Upper lobe of left lung (tissue), 4 donors: ENCODE measurements around the gene KIF23.

Source experiments
- EP300 ChIP-seq, 4 donors: sonication (generic); formaldehyde crosslinking; IDR thresholded peaks; one replicate each; pipeline ENCODE4 v1.5.1; 2017; ENCODE audit warnings: antibody characterized with exemption in 4 of 4, control low read depth in 2 of 4
- POLR2A ChIP-seq, 4 donors: fragments of 450-650 bp; IDR thresholded peaks; one replicate each; pipeline ENCODE4 v1.5.1; 2016 to 2017; ENCODE audit warnings: antibody characterized with exemption in 4 of 4, mild to moderate bottlenecking in 2 of 4
- POLR2AphosphoS5 ChIP-seq, 2 donors: sonication (generic); formaldehyde crosslinking; IDR thresholded peaks; one replicate each; pipeline ENCODE4 v1.5.1; 2017; ENCODE audit warnings: antibody characterized with exemption in 2 of 2
- TF ChIP-seq, protein P1 (sequence below), 6 experiments: fragments of 450-650 bp in 4 of 6; fragments of 200-600 bp in 2 of 6; sonication (generic) in 2 of 6; IDR thresholded peaks; one replicate each; pipeline ENCODE4 v1.5.1; 2016 to 2019; ENCODE audit warnings: antibody characterized with exemption in 6 of 6

DNA sequence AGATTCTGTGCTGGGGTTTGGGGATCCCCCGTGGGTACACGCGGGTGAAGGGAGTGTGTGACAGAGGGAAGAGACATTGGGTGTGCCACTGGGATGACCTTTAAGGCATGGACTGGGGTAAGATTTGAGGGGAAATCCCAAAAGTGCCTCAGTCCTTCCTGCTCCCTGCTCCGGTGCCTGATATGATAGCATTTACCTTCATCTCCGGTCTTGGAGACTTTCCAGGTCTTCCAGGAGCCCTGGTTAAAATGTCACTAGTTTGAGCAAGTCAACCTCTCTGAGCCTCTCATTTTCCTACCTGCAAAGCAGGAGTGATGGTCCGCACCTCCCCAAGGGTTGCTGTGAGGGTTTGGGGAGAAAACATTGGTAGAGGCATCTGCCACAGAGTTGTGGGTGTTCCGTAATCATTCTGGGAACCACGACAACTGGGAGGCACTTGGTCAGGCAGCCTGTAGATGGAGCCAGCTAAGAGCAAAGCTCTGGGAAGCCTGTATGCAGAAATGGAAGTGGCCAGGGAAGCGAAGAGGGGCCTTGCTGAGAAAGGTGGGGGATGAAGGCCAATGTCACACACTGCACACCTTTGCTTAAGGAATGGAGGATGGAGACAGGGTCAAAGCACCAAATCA lies 33.9 kb upstream of the KIF23 start:
- TF ChIP-seq POLR2A (IDR thresholded peaks at IDR 0.05) = no peak
- TF ChIP-seq, protein P1, sequence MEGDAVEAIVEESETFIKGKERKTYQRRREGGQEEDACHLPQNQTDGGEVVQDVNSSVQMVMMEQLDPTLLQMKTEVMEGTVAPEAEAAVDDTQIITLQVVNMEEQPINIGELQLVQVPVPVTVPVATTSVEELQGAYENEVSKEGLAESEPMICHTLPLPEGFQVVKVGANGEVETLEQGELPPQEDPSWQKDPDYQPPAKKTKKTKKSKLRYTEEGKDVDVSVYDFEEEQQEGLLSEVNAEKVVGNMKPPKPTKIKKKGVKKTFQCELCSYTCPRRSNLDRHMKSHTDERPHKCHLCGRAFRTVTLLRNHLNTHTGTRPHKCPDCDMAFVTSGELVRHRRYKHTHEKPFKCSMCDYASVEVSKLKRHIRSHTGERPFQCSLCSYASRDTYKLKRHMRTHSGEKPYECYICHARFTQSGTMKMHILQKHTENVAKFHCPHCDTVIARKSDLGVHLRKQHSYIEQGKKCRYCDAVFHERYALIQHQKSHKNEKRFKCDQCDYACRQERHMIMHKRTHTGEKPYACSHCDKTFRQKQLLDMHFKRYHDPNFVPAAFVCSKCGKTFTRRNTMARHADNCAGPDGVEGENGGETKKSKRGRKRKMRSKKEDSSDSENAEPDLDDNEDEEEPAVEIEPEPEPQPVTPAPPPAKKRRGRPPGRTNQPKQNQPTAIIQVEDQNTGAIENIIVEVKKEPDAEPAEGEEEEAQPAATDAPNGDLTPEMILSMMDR (IDR thresholded peaks at IDR 0.05) = no peak
- TF ChIP-seq POLR2AphosphoS5 (IDR thresholded peaks at IDR 0.05) = no peak
- no peak for TF ChIP-seq EP300 (IDR thresholded peaks at IDR 0.05)
